Osteocyte (in vitro differentiated cells): ENCODE data around the gene NKAIN4. TPM values are rescaled to one million over a fixed set of nuclear protein-coding genes. Genes with fewer than 3 reads are reported as not detected.

ENCODE experiments used
- DNase-seq: peaks from one replicate; pipeline ENCODE4 v3.0.0; 2021; ENCODE audit warnings: mixed read lengths; ENCODE audit not compliant: unreplicated experiment; ENCODE audit errors: extremely low spot score
- H3K27ac Mint-ChIP-seq: one replicate; pipeline ENCODE4 v1.8.0; 2021; ENCODE audit warnings: mild to moderate bottlenecking, mixed read lengths; ENCODE audit not compliant: unreplicated experiment
- H3K27me3 Mint-ChIP-seq: one replicate; pipeline ENCODE4 v1.8.0; 2021; ENCODE audit warnings: mixed read lengths; ENCODE audit not compliant: unreplicated experiment
- H3K36me3 Mint-ChIP-seq: one replicate; pipeline ENCODE4 v1.8.0; 2021; ENCODE audit warnings: mixed read lengths; ENCODE audit not compliant: unreplicated experiment
- H3K4me1 Mint-ChIP-seq: one replicate; pipeline ENCODE4 v1.8.0; 2021; ENCODE audit warnings: mixed read lengths; ENCODE audit not compliant: unreplicated experiment
- H3K4me3 Mint-ChIP-seq: one replicate; pipeline ENCODE4 v1.8.0; 2021; ENCODE audit warnings: mild to moderate bottlenecking, moderate library complexity, mixed read lengths; ENCODE audit not compliant: unreplicated experiment
- H3K9me3 Mint-ChIP-seq: one replicate; pipeline ENCODE4 v1.8.0; 2021; ENCODE audit warnings: mixed read lengths; ENCODE audit not compliant: unreplicated experiment
- CTCF ChIP-seq: fragments of 200-600 bp; sonication (generic); IDR thresholded peaks from 2 replicates; pipeline ENCODE4 v1.5.0; 2021; ENCODE audit warnings: antibody characterized with exemption, mild to moderate bottlenecking, moderate library complexity
- total RNA-seq: library from RNA; stranded (reverse); gene quantifications from 2 replicates; pipeline ENCODE4 v1.2.1, GENCODE V29; 2021

The NKAIN4 gene
- total RNA-seq, 1 donor from 2014 or later: 0.62 TPM

- Mint-ChIP-seq H3K27ac (no peak overlapping the region), H3K27me3 (peaks cover under 1% of the 10 kb centered on the region), H3K9me3 (no peaks in the 10 kb centered on the region), H3K36me3 (no peaks in the 10 kb centered on the region), H3K4me3 (no peak overlapping the region), H3K4me1 (peaks cover 18% of the 10 kb centered on the region)
- no peak for TF ChIP-seq CTCF
- DNase-seq: no peak
These were observed 15.5 kb upstream of the NKAIN4 start for GRCh38 chr20:63269724-63270123.

GRCh38 chr20:63268671-63269439, 14.6 kb upstream of the NKAIN4 start:
- no peak for DNase-seq
- no peak for TF ChIP-seq CTCF
- Mint-ChIP-seq H3K36me3 (no peaks in the 10 kb centered on the region), H3K9me3 (no peaks in the 10 kb centered on the region), H3K4me3 (no peak overlapping the region), H3K27ac (no peak overlapping the region), H3K4me1 (peaks cover 10% of the 10 kb centered on the region), H3K27me3 (peaks cover 10% of the 10 kb centered on the region)

- Mint-ChIP-seq H3K9me3 (no peaks in the 10 kb centered on the region), H3K36me3 (no peaks in the 10 kb centered on the region), H3K27me3 (peaks cover 10% of the 10 kb centered on the region), H3K4me3 (no peak overlapping the region), H3K27ac (no peak overlapping the region), H3K4me1 (peaks cover 6% of the 10 kb centered on the region)
- no peak for DNase-seq
- TF ChIP-seq CTCF: no peak
These were observed 14.0 kb upstream of the NKAIN4 start for GRCh38 chr20:63268256-63268655.

- Mint-ChIP-seq H3K27me3 (peaks cover 13% of the 10 kb centered on the region), H3K4me3 (no peak overlapping the region), H3K9me3 (no peaks in the 10 kb centered on the region), H3K36me3 (no peaks in the 10 kb centered on the region), H3K27ac (no peak overlapping the region), H3K4me1 (peaks cover 6% of the 10 kb centered on the region)
- TF ChIP-seq CTCF: no peak
- no peak for DNase-seq
These were observed 13.4 kb upstream of the NKAIN4 start for GRCh38 chr20:63267691-63268090.

- H3K9me3 Mint-ChIP-seq: no peaks in the 10 kb centered on the region
- no peak for DNase-seq
- no peak for TF ChIP-seq CTCF
- H3K27me3 Mint-ChIP-seq: peaks cover 19% of the 10 kb centered on the region
- H3K4me3 Mint-ChIP-seq: no peak overlapping the region
- H3K27ac Mint-ChIP-seq: no peak overlapping the region
- H3K4me1 Mint-ChIP-seq: peaks cover 4% of the 10 kb centered on the region
- H3K36me3 Mint-ChIP-seq: no peaks in the 10 kb centered on the region
These were observed 11.7 kb upstream of the NKAIN4 start for GRCh38 chr20:63265891-63266515.
